ENCODE data around the gene PPP1R37. TPM values are rescaled to one million over a fixed set of nuclear protein-coding genes. Genes with fewer than 3 reads are reported as not detected.

PPP1R37 gene
- total and polyA plus RNA-seq, 2 experiments from 2014 or later = 14.0 to 30.8 TPM

DNA sequence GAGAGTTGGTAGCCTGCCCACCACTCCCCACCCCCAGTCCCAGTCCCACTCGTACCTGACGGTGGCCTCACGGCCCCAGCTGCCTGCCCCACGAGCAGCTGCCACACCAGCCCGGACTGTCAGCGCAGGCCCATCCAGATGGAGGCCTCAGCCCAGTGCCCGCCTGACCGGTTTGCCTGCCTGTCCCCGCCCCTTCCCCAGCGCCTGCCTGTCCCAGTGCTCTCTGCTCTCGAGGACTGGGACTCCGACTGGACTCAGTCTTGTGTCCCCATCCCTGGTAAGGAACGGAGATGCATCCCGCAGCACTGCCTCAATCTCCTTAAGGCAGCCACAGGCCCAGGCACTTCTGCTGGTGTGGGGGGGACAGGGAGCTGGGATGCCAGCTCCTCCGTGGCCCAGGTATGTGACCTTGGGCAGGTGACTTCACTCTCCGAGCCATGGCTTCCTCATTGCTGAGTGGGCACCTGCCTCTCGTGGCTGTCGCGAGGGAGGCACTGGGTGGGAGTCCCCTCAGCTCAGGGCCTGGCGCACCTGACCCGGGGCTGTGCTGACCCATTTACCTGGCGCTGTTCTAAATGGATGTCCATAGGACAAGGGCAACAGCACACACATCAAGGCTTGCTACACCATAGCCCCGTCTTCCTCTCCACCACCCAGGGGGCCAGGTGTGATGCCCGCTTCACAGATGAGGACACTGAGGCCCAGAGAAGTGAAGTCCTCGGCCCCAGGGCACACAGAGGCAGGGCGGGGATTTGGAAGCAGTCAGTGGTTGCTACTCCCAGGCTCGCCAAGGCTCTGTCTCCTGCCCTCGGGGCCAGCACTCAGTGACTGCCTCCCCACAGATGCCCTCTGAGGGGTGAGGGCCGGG, 68.1 kb downstream of the PPP1R37 start, which contains the start of gene NKPD1:
NKPD1 (minus strand) TSS at position 113 of the 868 bp plus-strand sequence. CDS start 832 bp downstream, outside the sequence.
- no peak within 1 kb of the TSS for H3K27ac ChIP-seq
- peak; percentile 76 for DNase-seq (ENCODE audit: low spot score)
- no peaks in the 10 kb centered on the region for H4K20me1 ChIP-seq (ENCODE audit: insufficient read depth, poor library complexity, severe bottlenecking)
- H3K4me1 ChIP-seq (ENCODE audit: insufficient read depth) = peaks cover 9% of the 10 kb centered on the region
- H3K4me3 ChIP-seq = no peak within 1 kb of the TSS
- 51% methylated on average over 28 of the region's 29 CpGs for WGBS (ENCODE audit: low lambda C conversion rate, missing lambda C conversion rate)
- H3K79me2 ChIP-seq = no peaks in the 10 kb centered on the region
- no peaks in the 10 kb centered on the region for H3K9me3 ChIP-seq (ENCODE audit: low read depth)
- no peak within 1 kb of the TSS for H2AFZ ChIP-seq
- no peak within 1 kb of the TSS for H3K4me2 ChIP-seq
- H3K36me3 ChIP-seq (replicated peaks; ENCODE audit: insufficient read depth, low read depth) = no peaks in the 10 kb centered on the region
- no peaks in the 10 kb centered on the region for H3K9me2 ChIP-seq (replicated peaks; ENCODE audit: insufficient read depth)
- TF ChIP-seq EZH2phosphoT487 (IDR thresholded peaks at IDR 0.05; ENCODE audit: low read depth, severe bottlenecking, unreplicated experiment) (no peak), EZH2 (IDR thresholded peaks at IDR 0.05; ENCODE audit: borderline replicate concordance) (no peak)
- TF ChIP-seq, protein P1, sequence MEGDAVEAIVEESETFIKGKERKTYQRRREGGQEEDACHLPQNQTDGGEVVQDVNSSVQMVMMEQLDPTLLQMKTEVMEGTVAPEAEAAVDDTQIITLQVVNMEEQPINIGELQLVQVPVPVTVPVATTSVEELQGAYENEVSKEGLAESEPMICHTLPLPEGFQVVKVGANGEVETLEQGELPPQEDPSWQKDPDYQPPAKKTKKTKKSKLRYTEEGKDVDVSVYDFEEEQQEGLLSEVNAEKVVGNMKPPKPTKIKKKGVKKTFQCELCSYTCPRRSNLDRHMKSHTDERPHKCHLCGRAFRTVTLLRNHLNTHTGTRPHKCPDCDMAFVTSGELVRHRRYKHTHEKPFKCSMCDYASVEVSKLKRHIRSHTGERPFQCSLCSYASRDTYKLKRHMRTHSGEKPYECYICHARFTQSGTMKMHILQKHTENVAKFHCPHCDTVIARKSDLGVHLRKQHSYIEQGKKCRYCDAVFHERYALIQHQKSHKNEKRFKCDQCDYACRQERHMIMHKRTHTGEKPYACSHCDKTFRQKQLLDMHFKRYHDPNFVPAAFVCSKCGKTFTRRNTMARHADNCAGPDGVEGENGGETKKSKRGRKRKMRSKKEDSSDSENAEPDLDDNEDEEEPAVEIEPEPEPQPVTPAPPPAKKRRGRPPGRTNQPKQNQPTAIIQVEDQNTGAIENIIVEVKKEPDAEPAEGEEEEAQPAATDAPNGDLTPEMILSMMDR (IDR thresholded peaks at IDR 0.05; ENCODE audit: poor library complexity) = no peak
- H3K27me3 ChIP-seq = no peaks in the 10 kb centered on the region

- no peaks in the 10 kb centered on the region for H3K9me3 ChIP-seq (ENCODE audit: low read depth)
- no peak for TF ChIP-seq EZH2 (IDR thresholded peaks at IDR 0.05; ENCODE audit: borderline replicate concordance)
- TF ChIP-seq, protein P1 (IDR thresholded peaks at IDR 0.05; ENCODE audit: poor library complexity) = peak; percentile 49
- WGBS (ENCODE audit: low lambda C conversion rate, missing lambda C conversion rate) = 76% methylated on average over 16 of the region's 32 CpGs
- no peaks in the 10 kb centered on the region for H3K27me3 ChIP-seq
- no peak overlapping the region for H2AFZ ChIP-seq
- H3K4me3 ChIP-seq = no peak overlapping the region
- H3K36me3 ChIP-seq (replicated peaks; ENCODE audit: insufficient read depth, low read depth) = no peaks in the 10 kb centered on the region
- H3K9me2 ChIP-seq (replicated peaks; ENCODE audit: insufficient read depth) = no peaks in the 10 kb centered on the region
- H3K4me1 ChIP-seq (ENCODE audit: insufficient read depth) = peaks cover 9% of the 10 kb centered on the region
- no peaks in the 10 kb centered on the region for H4K20me1 ChIP-seq (ENCODE audit: insufficient read depth, poor library complexity, severe bottlenecking)
- no peak overlapping the region for H3K27ac ChIP-seq
- no peak overlapping the region for H3K4me2 ChIP-seq
- H3K79me2 ChIP-seq = no peaks in the 10 kb centered on the region
- peak; percentile 61 for DNase-seq (ENCODE audit: low spot score)
These were observed 69.0 kb downstream of the PPP1R37 start for GRCh38 chr19:45161738-45162607.

GRCh38 chr19:45162608-45163143, 69.7 kb downstream of the PPP1R37 start:
- Histone ChIP-seq H3K9me2 (replicated peaks; ENCODE audit: insufficient read depth) (no peaks in the 10 kb centered on the region), H4K20me1 (ENCODE audit: insufficient read depth, poor library complexity, severe bottlenecking) (no peaks in the 10 kb centered on the region), H3K36me3 (replicated peaks; ENCODE audit: insufficient read depth, low read depth) (no peaks in the 10 kb centered on the region), H3K4me3 (no peak overlapping the region), H3K27me3 (no peaks in the 10 kb centered on the region), H3K4me1 (ENCODE audit: insufficient read depth) (peaks cover 9% of the 10 kb centered on the region), H2AFZ (no peak overlapping the region), H3K79me2 (no peaks in the 10 kb centered on the region), H3K27ac (no peak overlapping the region), H3K4me2 (no peak overlapping the region), H3K9me3 (ENCODE audit: low read depth) (no peaks in the 10 kb centered on the region)
- no peak for DNase-seq (ENCODE audit: low spot score)
- 93% methylated on average over 12 of the region's 18 CpGs for WGBS (ENCODE audit: low lambda C conversion rate, missing lambda C conversion rate)
- TF ChIP-seq EZH2 (IDR thresholded peaks at IDR 0.05; ENCODE audit: borderline replicate concordance) = no peak
- no peak for TF ChIP-seq EZH2phosphoT487 (IDR thresholded peaks at IDR 0.05; ENCODE audit: low read depth, severe bottlenecking, unreplicated experiment)
- TF ChIP-seq, protein P1 (IDR thresholded peaks at IDR 0.05; ENCODE audit: poor library complexity) = no peak
